DOHH2 (cell line): ENCODE measurements around the gene TSNAX.

Experiments used
- EZH2phosphoT487 ChIP-seq: fragments of 200-600 bp; sonication (generic); IDR thresholded peaks from 2 replicates; pipeline ENCODE4 v1.6.1; 2017; ENCODE audit warnings: borderline replicate concordance, mild to moderate bottlenecking, antibody characterized with exemption, low read length, moderate library complexity, mixed read lengths
- TF ChIP-seq, protein P1 (sequence below): fragments of 200-600 bp; sonication (generic); IDR thresholded peaks from one replicate; pipeline ENCODE4 v1.5.1; 2014; ENCODE audit warnings: antibody characterized with exemption, mild to moderate bottlenecking, low read depth, low read length; ENCODE audit not compliant: poor library complexity, severe bottlenecking

DNA sequence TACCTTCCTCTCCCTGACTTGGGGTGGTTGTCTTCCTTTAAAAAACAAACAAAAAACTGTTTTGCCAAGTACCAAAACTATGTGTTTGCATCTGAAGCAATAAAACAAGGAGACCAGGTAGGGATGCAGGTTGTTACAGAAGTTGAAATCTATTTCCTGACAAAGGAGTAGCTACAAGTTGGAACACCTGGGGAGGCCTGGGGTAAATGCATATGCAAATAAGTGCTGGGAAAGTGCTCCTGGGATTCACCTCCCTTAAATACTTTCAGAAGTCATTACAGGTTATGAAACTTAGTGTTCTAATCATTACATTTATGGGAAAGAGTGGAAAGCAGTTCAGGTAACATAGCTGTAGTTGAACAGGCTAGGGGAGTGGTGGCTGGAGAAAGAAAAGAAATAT is 1.9 kb upstream of the TSNAX start:
- TF ChIP-seq, protein P1, sequence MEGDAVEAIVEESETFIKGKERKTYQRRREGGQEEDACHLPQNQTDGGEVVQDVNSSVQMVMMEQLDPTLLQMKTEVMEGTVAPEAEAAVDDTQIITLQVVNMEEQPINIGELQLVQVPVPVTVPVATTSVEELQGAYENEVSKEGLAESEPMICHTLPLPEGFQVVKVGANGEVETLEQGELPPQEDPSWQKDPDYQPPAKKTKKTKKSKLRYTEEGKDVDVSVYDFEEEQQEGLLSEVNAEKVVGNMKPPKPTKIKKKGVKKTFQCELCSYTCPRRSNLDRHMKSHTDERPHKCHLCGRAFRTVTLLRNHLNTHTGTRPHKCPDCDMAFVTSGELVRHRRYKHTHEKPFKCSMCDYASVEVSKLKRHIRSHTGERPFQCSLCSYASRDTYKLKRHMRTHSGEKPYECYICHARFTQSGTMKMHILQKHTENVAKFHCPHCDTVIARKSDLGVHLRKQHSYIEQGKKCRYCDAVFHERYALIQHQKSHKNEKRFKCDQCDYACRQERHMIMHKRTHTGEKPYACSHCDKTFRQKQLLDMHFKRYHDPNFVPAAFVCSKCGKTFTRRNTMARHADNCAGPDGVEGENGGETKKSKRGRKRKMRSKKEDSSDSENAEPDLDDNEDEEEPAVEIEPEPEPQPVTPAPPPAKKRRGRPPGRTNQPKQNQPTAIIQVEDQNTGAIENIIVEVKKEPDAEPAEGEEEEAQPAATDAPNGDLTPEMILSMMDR = no peak
- TF ChIP-seq EZH2phosphoT487 = no peak
